HUES6 (cell line): Measurements from ENCODE around the gene SLBP.
A peak's percentile ranks its signal among the peaks of the same experiment; 100 is the strongest.

Source experiments
- H3K27ac ChIP-seq: 2 replicates; pipeline ENCODE4 v1.7.0; 2013; ENCODE audit warnings: low read depth, mild to moderate bottlenecking, low read length, inconsistent platforms
- H3K27me3 ChIP-seq: 2 replicates; pipeline ENCODE4 v1.6.1; 2013; ENCODE audit warnings: low read length; ENCODE audit not compliant: control insufficient read depth, insufficient read depth
- H3K36me3 ChIP-seq: 2 replicates; pipeline ENCODE4 v1.6.1; 2013; ENCODE audit warnings: low read length; ENCODE audit not compliant: control insufficient read depth, insufficient read depth
- H3K4me1 ChIP-seq: 2 replicates; pipeline ENCODE4 v1.6.1; 2013; ENCODE audit warnings: low read length; ENCODE audit not compliant: control insufficient read depth, insufficient read depth
- H3K4me3 ChIP-seq: 2 replicates; pipeline ENCODE4 v1.5.1; 2013; ENCODE audit warnings: low read depth, low read length
- H3K9ac ChIP-seq: one replicate; pipeline ENCODE4 v1.6.1; 2013; ENCODE audit warnings: mild to moderate bottlenecking, low read length
- H3K9me3 ChIP-seq: 2 replicates; pipeline ENCODE4 v1.6.1; 2013; ENCODE audit warnings: low read depth, low read length; ENCODE audit not compliant: control insufficient read depth, insufficient read depth

The SLBP gene

GRCh38 chr4:1725521-1725920 lies 13.4 kb upstream of the SLBP start:
- no peak overlapping the region for H3K27ac ChIP-seq
- peaks cover 6% of the 10 kb centered on the region for H3K4me1 ChIP-seq
- H3K36me3 ChIP-seq, result peaks cover 73% of the 10 kb centered on the region

GRCh38 chr4:1723131-1723801 lies 11.1 kb upstream of the SLBP start:
- Histone ChIP-seq H3K4me3 (peak overlapping the region; percentile 94; the same call in 1 of the 2 replicates), H3K9me3 (no peaks in the 10 kb centered on the region), H3K27ac (no peak overlapping the region), H3K36me3 (peaks cover 53% of the 10 kb centered on the region), H3K4me1 (peaks cover 13% of the 10 kb centered on the region), H3K9ac (no peak overlapping the region), H3K27me3 (no peaks in the 10 kb centered on the region)

More at GRCh38 chr4:1725521-1725920, 13.4 kb upstream of the SLBP start:
- Histone ChIP-seq H3K4me3 (no peak overlapping the region), H3K9me3 (no peaks in the 10 kb centered on the region), H3K9ac (no peak overlapping the region), H3K27me3 (no peaks in the 10 kb centered on the region)

GRCh38 chr4:1722551-1723118 lies 10.5 kb upstream of the SLBP start:
- H3K4me3 ChIP-seq, result peak overlapping the region; percentile 94
- peaks cover 53% of the 10 kb centered on the region for H3K36me3 ChIP-seq
- peaks cover 13% of the 10 kb centered on the region for H3K4me1 ChIP-seq
- H3K27ac ChIP-seq, result no peak overlapping the region
- H3K9ac ChIP-seq, result peak overlapping the region; percentile 86
- H3K9me3 ChIP-seq, result no peaks in the 10 kb centered on the region
- H3K27me3 ChIP-seq, result no peaks in the 10 kb centered on the region

GRCh38 chr4:1721666-1722550 lies 9.8 kb upstream of the SLBP start:
- H3K36me3 ChIP-seq, result peaks cover 51% of the 10 kb centered on the region
- H3K9me3 ChIP-seq, result no peaks in the 10 kb centered on the region
- H3K4me3 ChIP-seq, result peak overlapping the region; percentile 94
- peaks cover 13% of the 10 kb centered on the region for H3K4me1 ChIP-seq
- peak overlapping the region; percentile 70 for H3K27ac ChIP-seq
- H3K27me3 ChIP-seq, result no peaks in the 10 kb centered on the region
- H3K9ac ChIP-seq, result peak overlapping the region; percentile 86

GRCh38 chr4:1721003-1721665 lies 9.0 kb upstream of the SLBP start, which contains the start of the genes TACC3 and TMEM129:
TSS of gene TACC3 (plus strand) at chr4:1721521. CDS start at chr4:1723422, 1,901 bp downstream.
TSS of gene TMEM129 (minus strand) at chr4:1721323. CDS start at chr4:1720837, 486 bp downstream.
- Histone ChIP-seq H3K27ac (peak within 1 kb of the TSS; percentile 70), H3K4me1 (peaks cover 13% of the 10 kb centered on the region), H3K27me3 (no peaks in the 10 kb centered on the region), H3K36me3 (peaks cover 50% of the 10 kb centered on the region), H3K9ac (peak within 1 kb of the TSS; percentile 91), H3K4me3 (peak within 1 kb of the TSS; percentile 94), H3K9me3 (no peaks in the 10 kb centered on the region)

- Histone ChIP-seq H3K4me1 (peaks cover 13% of the 10 kb centered on the region), H3K27me3 (no peaks in the 10 kb centered on the region), H3K4me3 (peak overlapping the region; percentile 94), H3K36me3 (peaks cover 42% of the 10 kb centered on the region), H3K27ac (peak overlapping the region; percentile 13; the same call in 1 of the 2 replicates), H3K9me3 (no peaks in the 10 kb centered on the region), H3K9ac (peak overlapping the region; percentile 91)
Measured at GRCh38 chr4:1720163-1720983, 8.3 kb upstream of the SLBP start.

- H3K27ac ChIP-seq, result no peak overlapping the region
- no peak overlapping the region for H3K4me3 ChIP-seq
- H3K4me1 ChIP-seq, result peaks cover 16% of the 10 kb centered on the region
- H3K27me3 ChIP-seq, result no peaks in the 10 kb centered on the region
- no peak overlapping the region for H3K9ac ChIP-seq
- H3K36me3 ChIP-seq, result peaks cover 23% of the 10 kb centered on the region
- H3K9me3 ChIP-seq, result no peaks in the 10 kb centered on the region
Measured at GRCh38 chr4:1718095-1718850, 6.2 kb upstream of the SLBP start.

GRCh38 chr4:1717129-1718094 lies 5.3 kb upstream of the SLBP start:
- peaks cover 11% of the 10 kb centered on the region for H3K4me1 ChIP-seq
- H3K27me3 ChIP-seq, result no peaks in the 10 kb centered on the region
- H3K27ac ChIP-seq, result no peak overlapping the region

More at GRCh38 chr4:1717129-1718094, 5.3 kb upstream of the SLBP start:
- H3K9ac ChIP-seq, result no peak overlapping the region
- H3K9me3 ChIP-seq, result no peaks in the 10 kb centered on the region
- H3K4me3 ChIP-seq, result no peak overlapping the region
- peaks cover 19% of the 10 kb centered on the region for H3K36me3 ChIP-seq
